DND-41 (cell line): ENCODE measurements around the gene INPP5B.
A peak's percentile ranks its signal among the peaks of the same experiment; 100 is the strongest.
"Not testable (repeated sequence)": the region's sequence is repeated elsewhere in the genome, so short reads cannot be mapped to it uniquely, and the experiment has no call there.

Experiments used
- ATAC-seq: fragments of 200-7000 bp; cut with Tn5 transposase; 3 replicates; pipeline ENCODE4 v1.9.1; 2021; ENCODE audit warnings: low read depth; ENCODE audit not compliant: insufficient read depth
- DNase-seq: peaks from one replicate; pipeline ENCODE4 v3.0.0-alpha.2; 2020
- H2AFZ ChIP-seq: 2 replicates; pipeline ENCODE4 v1.6.0; 2012; ENCODE audit warnings: low read depth, low read length
- H3K27ac ChIP-seq: 2 replicates; pipeline ENCODE4 v1.5.1; 2012; ENCODE audit warnings: low read length, inconsistent platforms
- H3K27me3 ChIP-seq: fragments of 200-600 bp; sonication (generic); 2 replicates; pipeline ENCODE4 v1.6.0; 2012; ENCODE audit warnings: low read length, mild to moderate bottlenecking, inconsistent platforms; ENCODE audit not compliant: insufficient read depth, poor library complexity
- H3K36me3 ChIP-seq: 2 replicates; pipeline ENCODE4 v1.5.1; 2012; ENCODE audit warnings: low read length, inconsistent platforms; ENCODE audit not compliant: insufficient read depth
- H3K4me1 ChIP-seq: 2 replicates; pipeline ENCODE4 v1.5.1; 2012; ENCODE audit warnings: mild to moderate bottlenecking, low read length; ENCODE audit not compliant: insufficient read depth
- H3K4me2 ChIP-seq: 2 replicates; pipeline ENCODE4 v1.6.0; 2012; ENCODE audit warnings: mild to moderate bottlenecking, moderate library complexity, low read length, inconsistent platforms; ENCODE audit not compliant: insufficient read depth
- H3K4me3 ChIP-seq, 2 experiments: fragments of 200-600 bp in 1 of 2; shearing (Covaris generic) in 1 of 2; 2 replicates each; pipeline ENCODE4 v1.5.1; 2012 to 2016; ENCODE audit warnings: inconsistent platforms in 2 of 2, low read length in 2 of 2, mild to moderate bottlenecking in 2 of 2, low read depth in 1 of 2, moderate library complexity in 1 of 2
- H3K79me2 ChIP-seq: 2 replicates; pipeline ENCODE4 v1.6.0; 2012; ENCODE audit warnings: low read length, inconsistent platforms; ENCODE audit not compliant: insufficient read depth
- H3K9ac ChIP-seq: 2 replicates; pipeline ENCODE4 v1.6.0; 2012; ENCODE audit warnings: low read depth, mild to moderate bottlenecking, inconsistent platforms, low read length, moderate library complexity
- H3K9me3 ChIP-seq: 2 replicates; pipeline ENCODE4 v1.5.1; 2012; ENCODE audit warnings: low read length, moderate library complexity, mild to moderate bottlenecking, inconsistent platforms; ENCODE audit not compliant: insufficient read depth, severe bottlenecking
- H4K20me1 ChIP-seq: 2 replicates; pipeline ENCODE4 v1.6.0; 2012; ENCODE audit warnings: low read length; ENCODE audit not compliant: insufficient read depth
- EZH2 ChIP-seq: IDR thresholded peaks from 3 replicates; pipeline ENCODE4 v1.6.1; 2012; ENCODE audit warnings: borderline replicate concordance, low read depth, mild to moderate bottlenecking, moderate library complexity, low read length, inconsistent platforms; ENCODE audit not compliant: severe bottlenecking
- TF ChIP-seq, protein P1 (sequence below): IDR thresholded peaks from 2 replicates; pipeline ENCODE4 v1.5.1; 2012; ENCODE audit warnings: borderline replicate concordance, low read length, moderate library complexity, mild to moderate bottlenecking; ENCODE audit not compliant: poor library complexity, severe bottlenecking; ENCODE audit errors: extremely low read depth

INPP5B gene

DNA sequence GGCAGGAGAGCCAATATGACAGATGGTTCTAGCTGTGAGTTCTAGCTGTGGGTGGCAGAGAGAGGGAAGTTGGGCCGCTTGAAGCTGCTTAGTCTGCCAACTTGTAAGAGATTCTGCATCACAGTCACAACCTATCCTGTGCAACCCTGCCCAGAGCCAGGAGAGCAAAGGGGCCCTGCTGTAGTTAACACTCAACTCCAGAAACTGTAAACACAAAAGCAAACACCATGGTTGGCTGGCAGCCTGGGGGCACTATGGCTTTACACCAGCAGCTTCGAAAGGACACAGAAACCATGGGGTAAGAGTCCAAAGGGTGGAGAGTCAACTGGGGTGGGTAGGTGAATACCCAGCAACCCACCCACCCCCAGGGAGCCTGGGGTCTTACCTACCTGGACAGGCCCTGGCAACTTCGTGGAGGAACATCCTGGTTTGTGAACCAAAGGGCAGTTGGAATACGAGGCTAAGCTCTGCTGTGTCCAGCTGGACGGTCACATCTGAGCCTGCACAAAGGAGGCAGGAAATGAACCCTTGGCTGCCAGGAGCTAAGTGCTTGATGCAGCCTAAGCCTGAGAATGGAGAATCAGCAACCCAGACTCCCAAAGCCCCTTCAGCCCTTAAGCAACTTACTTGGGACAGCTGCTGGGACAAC lies 6.4 kb downstream of the INPP5B start:
- Histone ChIP-seq H3K36me3 (no peaks in the 10 kb centered on the region), H3K9ac (no peak overlapping the region), H3K4me2 (no peak overlapping the region), H3K4me3 (no peak overlapping the region), H3K4me1 (no peaks in the 10 kb centered on the region), H4K20me1 (no peaks in the 10 kb centered on the region), H3K27ac (no peak overlapping the region), H2AFZ (no peak overlapping the region), H3K79me2 (no peaks in the 10 kb centered on the region), H3K9me3 (no peaks in the 10 kb centered on the region), H3K27me3 (no peaks in the 10 kb centered on the region)
- DNase-seq, result no peak
- TF ChIP-seq, protein P1, sequence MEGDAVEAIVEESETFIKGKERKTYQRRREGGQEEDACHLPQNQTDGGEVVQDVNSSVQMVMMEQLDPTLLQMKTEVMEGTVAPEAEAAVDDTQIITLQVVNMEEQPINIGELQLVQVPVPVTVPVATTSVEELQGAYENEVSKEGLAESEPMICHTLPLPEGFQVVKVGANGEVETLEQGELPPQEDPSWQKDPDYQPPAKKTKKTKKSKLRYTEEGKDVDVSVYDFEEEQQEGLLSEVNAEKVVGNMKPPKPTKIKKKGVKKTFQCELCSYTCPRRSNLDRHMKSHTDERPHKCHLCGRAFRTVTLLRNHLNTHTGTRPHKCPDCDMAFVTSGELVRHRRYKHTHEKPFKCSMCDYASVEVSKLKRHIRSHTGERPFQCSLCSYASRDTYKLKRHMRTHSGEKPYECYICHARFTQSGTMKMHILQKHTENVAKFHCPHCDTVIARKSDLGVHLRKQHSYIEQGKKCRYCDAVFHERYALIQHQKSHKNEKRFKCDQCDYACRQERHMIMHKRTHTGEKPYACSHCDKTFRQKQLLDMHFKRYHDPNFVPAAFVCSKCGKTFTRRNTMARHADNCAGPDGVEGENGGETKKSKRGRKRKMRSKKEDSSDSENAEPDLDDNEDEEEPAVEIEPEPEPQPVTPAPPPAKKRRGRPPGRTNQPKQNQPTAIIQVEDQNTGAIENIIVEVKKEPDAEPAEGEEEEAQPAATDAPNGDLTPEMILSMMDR, result no peak
- no peak for TF ChIP-seq EZH2
- no peak for ATAC-seq

DNA sequence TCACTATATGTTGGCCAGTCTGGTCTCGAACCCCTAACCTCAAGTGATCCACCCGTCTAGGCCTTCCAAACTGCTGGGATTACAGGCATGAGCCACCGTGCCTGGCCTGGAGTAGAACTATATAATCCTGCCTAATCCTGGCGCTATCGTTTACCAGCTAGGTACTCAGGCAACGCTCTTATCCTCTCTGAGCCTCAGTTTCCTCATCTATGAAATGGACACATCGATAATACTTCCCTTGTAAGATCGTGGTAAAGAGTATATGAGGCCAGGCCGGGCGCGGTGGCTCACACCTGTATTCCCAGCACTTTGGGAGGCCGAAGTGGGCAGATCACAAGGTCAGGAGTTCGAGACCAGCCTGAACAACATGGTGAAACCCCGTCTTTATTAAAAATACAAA lies 10.1 kb downstream of the INPP5B start:
- peaks cover 12% of the 10 kb centered on the region for H3K4me1 ChIP-seq
- not testable (repeated sequence) for H3K36me3 ChIP-seq, H4K20me1 ChIP-seq, ATAC-seq, H3K4me3 ChIP-seq, H3K27ac ChIP-seq, DNase-seq, H3K4me2 ChIP-seq, H3K9me3 ChIP-seq, H2AFZ ChIP-seq, H3K27me3 ChIP-seq, H3K79me2 ChIP-seq, H3K9ac ChIP-seq

DNA sequence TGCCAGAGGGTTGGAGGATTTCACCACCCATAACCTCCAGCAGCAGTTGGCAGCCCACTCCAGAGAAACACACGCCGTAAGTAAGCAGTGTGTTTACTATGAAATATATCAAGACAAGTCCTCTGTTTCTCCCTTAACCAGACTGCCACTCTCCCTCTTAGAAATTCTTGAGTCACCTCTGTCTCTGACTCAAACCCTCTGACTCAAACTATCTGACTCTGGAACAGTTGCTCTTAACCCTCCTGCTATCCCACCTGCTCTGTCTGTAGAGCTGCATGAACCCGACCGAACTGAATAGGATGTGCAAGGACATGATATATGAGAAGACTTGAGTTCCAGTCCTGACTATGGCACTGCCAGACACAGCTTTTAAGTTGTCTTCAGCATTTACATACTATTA lies 14.1 kb downstream of the INPP5B start:
- Histone ChIP-seq H3K4me1 (peaks cover 30% of the 10 kb centered on the region), H3K9ac (peak overlapping the region; percentile 70; the same call in 1 of the 2 replicates), H3K36me3 (no peaks in the 10 kb centered on the region), H2AFZ (peak overlapping the region; percentile 47; the same call in 1 of the 2 replicates), H3K27me3 (no peaks in the 10 kb centered on the region), H3K27ac (no peak overlapping the region), H3K9me3 (no peaks in the 10 kb centered on the region), H4K20me1 (peaks cover 3% of the 10 kb centered on the region; the same call in 1 of the 2 replicates), H3K4me3 (no peak overlapping the region), H3K4me2 (peak overlapping the region; percentile 76; the same call in 1 of the 2 replicates), H3K79me2 (peaks cover 30% of the 10 kb centered on the region)
- ATAC-seq (no peak), DNase-seq (no peak)
- TF ChIP-seq, protein P1, result no peak
- no peak for TF ChIP-seq EZH2

DNA sequence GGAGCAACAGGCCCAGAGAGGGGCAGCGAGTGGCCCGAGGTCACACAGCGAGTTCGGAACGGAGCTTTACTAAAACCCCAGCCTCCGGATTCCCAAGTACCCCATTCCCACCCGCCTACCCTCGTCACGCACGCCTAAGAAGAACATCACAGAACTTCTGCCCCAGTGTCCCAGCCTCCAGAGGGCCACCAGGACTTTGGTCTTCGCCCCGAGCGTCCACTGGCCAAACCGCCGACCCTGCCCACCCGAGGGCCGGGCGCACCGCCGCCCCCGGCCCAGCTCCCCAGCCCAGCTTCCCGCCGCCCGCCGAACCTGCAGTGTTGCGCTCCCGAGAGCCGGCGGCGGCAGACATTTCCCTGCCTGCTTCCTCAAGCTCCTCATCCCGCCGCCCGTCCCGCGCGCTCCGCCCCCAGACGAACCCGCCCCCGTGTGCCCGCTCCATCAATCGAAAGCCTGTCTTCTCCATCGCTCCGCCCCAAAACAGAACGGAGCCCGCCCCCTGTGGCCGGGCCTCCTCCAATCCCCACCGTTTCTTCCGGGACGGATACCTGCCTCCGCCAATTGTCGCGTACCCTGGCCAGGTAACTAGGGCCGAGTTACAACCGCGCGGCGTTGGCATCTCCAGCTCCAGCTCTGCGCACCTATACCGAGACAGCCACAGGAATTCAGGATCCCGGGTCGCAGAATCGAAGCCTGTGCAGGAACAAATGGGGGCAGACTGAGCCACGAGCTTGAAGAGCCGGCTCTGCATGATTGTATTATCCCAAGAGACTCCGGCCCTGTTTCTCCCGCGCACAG lies 15.3 kb downstream of the INPP5B start:
- Histone ChIP-seq H3K4me1 (peaks cover 30% of the 10 kb centered on the region), H3K27ac (peak overlapping the region; percentile 66), H3K27me3 (no peaks in the 10 kb centered on the region), H3K36me3 (no peaks in the 10 kb centered on the region), H3K9me3 (no peaks in the 10 kb centered on the region), H2AFZ (peak overlapping the region; percentile 85), H3K4me2 (peak overlapping the region; percentile 93), H3K9ac (peak overlapping the region; percentile 70), H3K79me2 (peaks cover 36% of the 10 kb centered on the region), H4K20me1 (peaks cover 3% of the 10 kb centered on the region; the same call in 1 of the 2 replicates), H3K4me3 (peak overlapping the region; percentile 76 to 86; a peak in 3 of 4 replicates)
- no peak for TF ChIP-seq EZH2
- TF ChIP-seq, protein P1, result no peak
- peak; percentile 98 for DNase-seq
- peak; percentile 98 for ATAC-seq
